HEK293T (cell line): ENCODE data around the gene CPM.

Experiments
- ARNT ChIP-seq: fragments of 450-650 bp; IDR thresholded peaks from 2 replicates; pipeline ENCODE4 v1.6.1; 2017; ENCODE audit warnings: mild to moderate bottlenecking
- BHLHE40 ChIP-seq: fragments of 450-650 bp; IDR thresholded peaks from 2 replicates; pipeline ENCODE4 v1.6.1; 2016; ENCODE audit warnings: mild to moderate bottlenecking, moderate library complexity, borderline replicate concordance
- ELF4 ChIP-seq: fragments of 450-650 bp; IDR thresholded peaks from 2 replicates; pipeline ENCODE4 v1.6.1; 2017; ENCODE audit warnings: antibody characterized with exemption
- FOXA1 ChIP-seq: fragments of 450-650 bp; IDR thresholded peaks from 2 replicates; pipeline ENCODE4 v1.6.1; 2016; ENCODE audit warnings: mild to moderate bottlenecking
- FOXK2 ChIP-seq: fragments of 450-650 bp; IDR thresholded peaks from 2 replicates; pipeline ENCODE4 v1.6.1; 2016; ENCODE audit warnings: mild to moderate bottlenecking
- FOXM1 ChIP-seq: fragments of 450-650 bp; IDR thresholded peaks from 2 replicates; pipeline ENCODE4 v1.6.1; 2017; ENCODE audit warnings: mild to moderate bottlenecking, borderline replicate concordance
- SP1 ChIP-seq: fragments of 450-650 bp; IDR thresholded peaks from 2 replicates; pipeline ENCODE4 v1.6.1; 2017
- ZNF384 ChIP-seq: fragments of 450-650 bp; IDR thresholded peaks from 2 replicates; pipeline ENCODE4 v1.6.1; 2016
- TF ChIP-seq, protein P1 (sequence below): fragments of 450-650 bp; IDR thresholded peaks from 2 replicates; pipeline ENCODE4 v1.6.1; 2016

DNA sequence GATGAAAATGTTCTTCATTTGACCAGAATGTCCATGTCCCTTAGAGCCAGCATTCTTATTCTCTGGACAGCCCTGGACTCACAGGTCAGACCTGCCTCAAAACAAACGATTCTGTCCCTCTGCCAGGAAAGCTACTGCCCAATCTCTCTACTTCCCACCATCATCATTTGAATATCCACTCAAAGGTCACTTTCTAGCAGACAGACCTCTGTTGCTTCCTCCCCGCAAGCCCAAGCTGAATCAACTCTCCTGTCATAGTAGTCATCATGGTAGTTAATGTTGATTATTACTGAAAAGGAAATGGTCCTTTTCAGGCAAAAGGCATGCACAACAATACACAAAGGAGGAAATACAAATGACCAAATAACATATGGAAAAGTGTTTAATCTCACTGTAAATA lies 39.6 kb upstream of the CPM start:
- TF ChIP-seq ELF4 (no peak), ZNF384 (no peak), SP1 (no peak), ARNT (no peak), BHLHE40 (no peak), FOXK2 (no peak), FOXA1 (no peak), FOXM1 (no peak)
- TF ChIP-seq, protein P1, sequence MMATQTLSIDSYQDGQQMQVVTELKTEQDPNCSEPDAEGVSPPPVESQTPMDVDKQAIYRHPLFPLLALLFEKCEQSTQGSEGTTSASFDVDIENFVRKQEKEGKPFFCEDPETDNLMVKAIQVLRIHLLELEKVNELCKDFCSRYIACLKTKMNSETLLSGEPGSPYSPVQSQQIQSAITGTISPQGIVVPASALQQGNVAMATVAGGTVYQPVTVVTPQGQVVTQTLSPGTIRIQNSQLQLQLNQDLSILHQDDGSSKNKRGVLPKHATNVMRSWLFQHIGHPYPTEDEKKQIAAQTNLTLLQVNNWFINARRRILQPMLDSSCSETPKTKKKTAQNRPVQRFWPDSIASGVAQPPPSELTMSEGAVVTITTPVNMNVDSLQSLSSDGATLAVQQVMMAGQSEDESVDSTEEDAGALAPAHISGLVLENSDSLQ, result no peak
